Tibial nerve (tissue), 3 donors: Measurements from ENCODE around the gene MAPRE2.

Experiments
- POLR2A ChIP-seq, 2 donors: fragments of 450-650 bp; IDR thresholded peaks; one replicate each; pipeline ENCODE4 v1.6.1; 2017; ENCODE audit warnings: antibody characterized with exemption in 2 of 2, mild to moderate bottlenecking in 2 of 2, moderate library complexity in 2 of 2
- TF ChIP-seq, protein P1 (sequence below), 5 experiments: fragments of 200-600 bp in 3 of 5; fragments of 450-650 bp in 2 of 5; sonication (generic) in 3 of 5; IDR thresholded peaks; one replicate each; pipeline ENCODE4 v1.5.1; 2016 to 2019; ENCODE audit warnings: antibody characterized with exemption in 5 of 5, mild to moderate bottlenecking in 3 of 5, moderate library complexity in 2 of 5

- TF ChIP-seq POLR2A (IDR thresholded peaks at IDR 0.05): no peak
- TF ChIP-seq, protein P1, sequence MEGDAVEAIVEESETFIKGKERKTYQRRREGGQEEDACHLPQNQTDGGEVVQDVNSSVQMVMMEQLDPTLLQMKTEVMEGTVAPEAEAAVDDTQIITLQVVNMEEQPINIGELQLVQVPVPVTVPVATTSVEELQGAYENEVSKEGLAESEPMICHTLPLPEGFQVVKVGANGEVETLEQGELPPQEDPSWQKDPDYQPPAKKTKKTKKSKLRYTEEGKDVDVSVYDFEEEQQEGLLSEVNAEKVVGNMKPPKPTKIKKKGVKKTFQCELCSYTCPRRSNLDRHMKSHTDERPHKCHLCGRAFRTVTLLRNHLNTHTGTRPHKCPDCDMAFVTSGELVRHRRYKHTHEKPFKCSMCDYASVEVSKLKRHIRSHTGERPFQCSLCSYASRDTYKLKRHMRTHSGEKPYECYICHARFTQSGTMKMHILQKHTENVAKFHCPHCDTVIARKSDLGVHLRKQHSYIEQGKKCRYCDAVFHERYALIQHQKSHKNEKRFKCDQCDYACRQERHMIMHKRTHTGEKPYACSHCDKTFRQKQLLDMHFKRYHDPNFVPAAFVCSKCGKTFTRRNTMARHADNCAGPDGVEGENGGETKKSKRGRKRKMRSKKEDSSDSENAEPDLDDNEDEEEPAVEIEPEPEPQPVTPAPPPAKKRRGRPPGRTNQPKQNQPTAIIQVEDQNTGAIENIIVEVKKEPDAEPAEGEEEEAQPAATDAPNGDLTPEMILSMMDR (IDR thresholded peaks at IDR 0.05): no peak
Observed at GRCh38 chr18:35137632-35138031, 96.4 kb downstream of the MAPRE2 start.
